ENCODE data around the gene CLIC2. TPM values are rescaled to one million over a fixed set of nuclear protein-coding genes. Genes with fewer than 3 reads are reported as not detected.
"Not testable (repeated sequence)": the region's sequence is repeated elsewhere in the genome, so short reads cannot be mapped to it uniquely, and the experiment has no call there.

The CLIC2 gene
- total and polyA plus RNA-seq, 3 experiments from 2014 or later: 0.21 to 0.80 (median 0.26) TPM

DNA sequence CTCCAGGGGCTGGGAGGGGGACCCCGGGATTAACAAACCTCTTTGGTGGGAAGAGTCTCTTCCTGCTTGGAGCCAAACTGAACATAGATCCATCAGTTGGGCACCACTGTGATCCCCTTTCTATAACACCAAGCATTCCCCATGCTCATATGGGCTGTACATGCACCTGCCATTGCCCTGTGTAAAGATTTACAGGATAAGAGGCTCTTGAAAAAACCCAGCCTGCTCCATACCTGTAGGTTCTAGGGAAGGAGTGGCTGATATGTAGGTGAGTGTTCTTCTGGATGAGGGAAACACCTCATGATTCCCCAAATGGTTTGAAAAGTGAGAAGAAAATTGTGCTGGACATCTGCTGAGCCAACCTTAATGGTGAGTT is 911 bp upstream of the CLIC2 start:
- H3K4me3 ChIP-seq (ENCODE audit: low read length); CTCF ChIA-PET; H3K9me3 Mint-ChIP-seq; H3K36me3 Mint-ChIP-seq; H3K27ac Mint-ChIP-seq; H3K27me3 ChIP-seq (ENCODE audit: insufficient read depth, low read length, poor library complexity, severe bottlenecking); H3K4me3 Mint-ChIP-seq; H3K4me1 ChIP-seq (ENCODE audit: insufficient read depth, low read length); H3K4me1 Mint-ChIP-seq; H3K9me3 ChIP-seq (ENCODE audit: low read length); H3K36me3 ChIP-seq (ENCODE audit: insufficient read depth, low read length); DNase-seq; H3K27me3 Mint-ChIP-seq; POLR2A ChIA-PET; H3K27ac ChIP-seq (ENCODE audit: low read depth, low read length): not testable (repeated sequence)

GRCh38 chrX:155333544-155334100 is 792 bp downstream of the CLIC2 start:
- no peaks in the 10 kb centered on the region for H3K36me3 ChIP-seq (ENCODE audit: insufficient read depth, low read length)
- H3K4me3 ChIP-seq (ENCODE audit: low read length): no peak overlapping the region
- no peak for DNase-seq
- no peaks in the 10 kb centered on the region for H3K9me3 Mint-ChIP-seq
- CTCF ChIA-PET: no interaction called here
- H3K4me3 Mint-ChIP-seq: no peak overlapping the region
- no peaks in the 10 kb centered on the region for H3K27me3 ChIP-seq (ENCODE audit: insufficient read depth, low read length, poor library complexity, severe bottlenecking)
- H3K4me1 ChIP-seq (ENCODE audit: insufficient read depth, low read length): no peaks in the 10 kb centered on the region
- POLR2A ChIA-PET: no interaction called here
- no peaks in the 10 kb centered on the region for H3K4me1 Mint-ChIP-seq
- H3K36me3 Mint-ChIP-seq: no peaks in the 10 kb centered on the region
- peak overlapping the region; percentile 64 for H3K27ac ChIP-seq (ENCODE audit: low read depth, low read length)
- no peak overlapping the region for H3K27ac Mint-ChIP-seq
- no peaks in the 10 kb centered on the region for H3K9me3 ChIP-seq (ENCODE audit: low read length)
- H3K27me3 Mint-ChIP-seq: peaks cover 0 to 4% of the 10 kb centered on the region in 2 donors

DNA sequence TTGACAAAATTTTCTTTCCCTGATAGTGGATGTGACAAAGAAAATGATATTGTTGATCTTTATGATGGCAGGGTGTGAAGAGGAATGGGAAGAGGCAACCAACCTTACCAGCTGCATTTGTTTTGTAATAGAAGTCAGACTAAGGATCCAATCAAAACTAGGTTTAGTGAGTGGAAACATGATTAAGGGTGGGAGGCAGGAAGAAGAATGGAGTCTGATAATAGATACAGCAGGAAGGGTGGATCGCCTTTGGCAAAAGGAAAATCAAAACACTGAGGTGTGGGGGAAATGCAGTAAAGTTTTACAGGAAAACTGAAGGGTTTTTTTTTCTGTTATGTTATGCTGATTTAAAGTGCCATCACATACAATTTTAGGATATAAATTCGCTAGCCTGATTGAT is 3.4 kb downstream of the CLIC2 start:
- Mint-ChIP-seq H3K27ac (no peak overlapping the region), H3K4me1 (no peaks in the 10 kb centered on the region), H3K27me3 (peaks cover 0 to 11% of the 10 kb centered on the region in 2 donors), H3K9me3 (no peaks in the 10 kb centered on the region), H3K36me3 (no peaks in the 10 kb centered on the region), H3K4me3 (no peak overlapping the region)
- H3K27me3 ChIP-seq (ENCODE audit: insufficient read depth, low read length, poor library complexity, severe bottlenecking): no peaks in the 10 kb centered on the region
- POLR2A ChIA-PET: no interaction called here
- no peak overlapping the region for H3K27ac ChIP-seq (ENCODE audit: low read depth, low read length)
- H3K4me1 ChIP-seq (ENCODE audit: insufficient read depth, low read length): no peaks in the 10 kb centered on the region
- no peaks in the 10 kb centered on the region for H3K9me3 ChIP-seq (ENCODE audit: low read length)
- DNase-seq: no peak
- H3K4me3 ChIP-seq (ENCODE audit: low read length): no peak overlapping the region
- no peaks in the 10 kb centered on the region for H3K36me3 ChIP-seq (ENCODE audit: insufficient read depth, low read length)
- CTCF ChIA-PET: no interaction called here

GRCh38 chrX:155329293-155329692 is 5.1 kb downstream of the CLIC2 start:
- Histone ChIP-seq H3K9me3 (ENCODE audit: low read length) (no peaks in the 10 kb centered on the region), H3K27me3 (ENCODE audit: insufficient read depth, low read length, poor library complexity, severe bottlenecking) (no peaks in the 10 kb centered on the region), H3K4me3 (ENCODE audit: low read length) (no peak overlapping the region), H3K27ac (ENCODE audit: low read depth, low read length) (no peak overlapping the region), H3K4me1 (ENCODE audit: insufficient read depth, low read length) (no peaks in the 10 kb centered on the region), H3K36me3 (ENCODE audit: insufficient read depth, low read length) (no peaks in the 10 kb centered on the region)
- Mint-ChIP-seq H3K4me3 (no peak overlapping the region), H3K36me3 (no peaks in the 10 kb centered on the region), H3K27ac (no peak overlapping the region), H3K27me3 (peaks cover 2 to 11% of the 10 kb centered on the region in 2 donors), H3K9me3 (peaks cover 0 to 3% (median 0%) of the 10 kb centered on the region in 5 donors), H3K4me1 (no peaks in the 10 kb centered on the region)
- ChIA-PET CTCF (no interaction called here), POLR2A (no interaction called here)
- no peak for DNase-seq

- H3K9me3 ChIP-seq (ENCODE audit: low read length): no peaks in the 10 kb centered on the region
- DNase-seq: no peak
- H3K4me3 ChIP-seq (ENCODE audit: low read length): no peak overlapping the region
Observed at GRCh38 chrX:155326610-155327009, 7.8 kb downstream of the CLIC2 start.

GRCh38 chrX:155314260-155314659 is 20.2 kb downstream of the CLIC2 start:
- H3K27me3 ChIP-seq (ENCODE audit: insufficient read depth, low read length, poor library complexity, severe bottlenecking): no peaks in the 10 kb centered on the region
- H3K27ac ChIP-seq (ENCODE audit: low read depth, low read length): no peak overlapping the region
- ChIA-PET POLR2A (no interaction called here), CTCF (no interaction called here)
- Mint-ChIP-seq H3K4me1 (no peaks in the 10 kb centered on the region), H3K27ac (peak overlapping the region in 1 of 8 donors; percentile 34), H3K9me3 (peaks cover 0 to 18% (median 12%) of the 10 kb centered on the region in 5 donors), H3K27me3 (peaks cover 12 to 18% of the 10 kb centered on the region in 2 donors), H3K36me3 (peaks cover 0 to 7% (median 2%) of the 10 kb centered on the region in 3 donors), H3K4me3 (no peak overlapping the region)
- no peak for DNase-seq
- H3K36me3 ChIP-seq (ENCODE audit: insufficient read depth, low read length): no peaks in the 10 kb centered on the region
- H3K4me1 ChIP-seq (ENCODE audit: insufficient read depth, low read length): no peaks in the 10 kb centered on the region
- H3K4me3 ChIP-seq (ENCODE audit: low read length): no peak overlapping the region
- no peaks in the 10 kb centered on the region for H3K9me3 ChIP-seq (ENCODE audit: low read length)

More at GRCh38 chrX:155326610-155327009, 7.8 kb downstream of the CLIC2 start:
- Mint-ChIP-seq H3K27me3 (peaks cover 10 to 27% of the 10 kb centered on the region in 2 donors), H3K27ac (no peak overlapping the region), H3K36me3 (peaks cover 0 to 4% (median 0%) of the 10 kb centered on the region in 3 donors), H3K9me3 (peaks cover 0 to 11% (median 8%) of the 10 kb centered on the region in 5 donors), H3K4me1 (no peaks in the 10 kb centered on the region), H3K4me3 (no peak overlapping the region)
- Histone ChIP-seq H3K4me1 (ENCODE audit: insufficient read depth, low read length) (no peaks in the 10 kb centered on the region), H3K27me3 (ENCODE audit: insufficient read depth, low read length, poor library complexity, severe bottlenecking) (no peaks in the 10 kb centered on the region), H3K27ac (ENCODE audit: low read depth, low read length) (no peak overlapping the region), H3K36me3 (ENCODE audit: insufficient read depth, low read length) (no peaks in the 10 kb centered on the region)
- POLR2A ChIA-PET: no interaction called here
- CTCF ChIA-PET: no interaction called here

DNA sequence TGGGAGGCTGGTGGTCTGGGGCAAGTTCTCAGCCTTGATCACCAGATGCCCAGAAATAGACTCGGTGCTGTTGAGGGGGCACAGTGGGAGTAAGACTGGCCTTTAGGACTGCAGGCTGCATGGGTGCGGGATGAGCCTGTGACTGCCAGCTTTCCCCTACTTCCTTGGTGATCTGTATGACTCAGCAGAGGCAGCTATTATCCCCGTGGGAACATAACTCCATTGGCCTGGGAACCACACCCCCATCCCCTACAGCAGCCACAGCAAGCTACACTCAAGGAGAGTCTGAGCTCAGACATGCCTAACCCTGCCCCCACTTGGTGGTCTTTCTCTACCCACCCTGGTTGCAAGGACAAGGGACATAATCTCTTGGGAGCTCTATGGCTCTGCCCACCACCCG is 20.6 kb downstream of the CLIC2 start:
- Histone ChIP-seq H3K9me3 (ENCODE audit: low read length) (no peaks in the 10 kb centered on the region), H3K27ac (ENCODE audit: low read depth, low read length) (no peak overlapping the region), H3K36me3 (ENCODE audit: insufficient read depth, low read length) (no peaks in the 10 kb centered on the region), H3K4me3 (ENCODE audit: low read length) (no peak overlapping the region), H3K4me1 (ENCODE audit: insufficient read depth, low read length) (no peaks in the 10 kb centered on the region), H3K27me3 (ENCODE audit: insufficient read depth, low read length, poor library complexity, severe bottlenecking) (no peaks in the 10 kb centered on the region)
- Mint-ChIP-seq H3K27me3 (peaks cover 12 to 21% of the 10 kb centered on the region in 2 donors), H3K9me3 (peaks cover under 1 to 18% (median 14%) of the 10 kb centered on the region in 5 donors), H3K4me1 (no peaks in the 10 kb centered on the region), H3K27ac (no peak overlapping the region), H3K36me3 (peaks cover 0 to 7% (median 0%) of the 10 kb centered on the region in 3 donors), H3K4me3 (no peak overlapping the region)
- ChIA-PET CTCF (no interaction called here), POLR2A (no interaction called here)
- DNase-seq: no peak

DNA sequence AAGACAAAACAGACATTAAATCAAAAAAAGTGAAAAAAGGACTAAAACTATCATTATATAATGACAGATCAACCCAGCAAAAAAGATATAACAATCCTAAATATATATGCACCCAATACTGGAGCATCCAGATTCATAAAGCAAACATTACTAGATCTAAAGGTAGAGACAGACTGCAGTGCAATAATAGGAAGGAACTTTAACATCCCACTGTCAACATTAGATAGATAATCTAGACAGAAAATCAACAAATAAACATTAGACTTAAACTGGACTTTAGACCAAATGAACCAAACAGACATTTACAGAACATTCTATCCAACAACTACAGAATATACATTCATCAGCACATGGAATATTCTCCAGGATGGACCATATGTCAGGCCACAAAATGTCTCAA is 40.6 kb downstream of the CLIC2 start:
- CTCF ChIA-PET: no interaction called here
- Mint-ChIP-seq H3K27me3 (peaks cover 0 to 4% of the 10 kb centered on the region in 2 donors), H3K36me3 (no peaks in the 10 kb centered on the region), H3K9me3 (peaks cover 0 to 3% (median 0%) of the 10 kb centered on the region in 5 donors), H3K4me1 (no peaks in the 10 kb centered on the region), H3K27ac (no peak overlapping the region), H3K4me3 (no peak overlapping the region)
- Histone ChIP-seq H3K4me3 (ENCODE audit: low read length) (no peak overlapping the region), H3K4me1 (ENCODE audit: insufficient read depth, low read length) (no peaks in the 10 kb centered on the region), H3K36me3 (ENCODE audit: insufficient read depth, low read length) (no peaks in the 10 kb centered on the region), H3K27me3 (ENCODE audit: insufficient read depth, low read length, poor library complexity, severe bottlenecking) (no peaks in the 10 kb centered on the region), H3K27ac (ENCODE audit: low read depth, low read length) (no peak overlapping the region), H3K9me3 (ENCODE audit: low read length) (no peaks in the 10 kb centered on the region)
- POLR2A ChIA-PET: no interaction called here
- DNase-seq: no peak

DNA sequence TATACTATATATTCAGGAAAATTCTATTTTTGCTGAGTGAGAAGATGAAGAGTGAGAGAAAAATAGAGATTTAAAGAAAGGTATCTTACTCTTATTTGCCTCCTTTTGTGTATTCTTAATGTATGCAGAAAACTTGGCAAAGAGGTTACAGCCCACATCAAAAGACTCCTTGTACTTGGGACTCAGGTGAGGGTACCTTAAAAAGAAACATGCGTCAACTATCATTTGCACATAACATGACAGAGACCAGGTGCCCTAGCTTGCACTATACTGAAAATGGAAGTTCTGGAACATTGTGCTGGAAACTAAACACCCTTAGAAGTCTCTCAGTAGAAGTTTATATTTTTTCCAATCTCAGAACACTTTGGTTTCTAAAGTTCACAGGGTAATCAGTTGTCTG is 54.5 kb downstream of the CLIC2 start:
- Histone ChIP-seq H3K9me3 (ENCODE audit: low read length) (no peaks in the 10 kb centered on the region), H3K4me3 (ENCODE audit: low read length) (no peak overlapping the region), H3K36me3 (ENCODE audit: insufficient read depth, low read length) (no peaks in the 10 kb centered on the region), H3K27me3 (ENCODE audit: insufficient read depth, low read length, poor library complexity, severe bottlenecking) (no peaks in the 10 kb centered on the region), H3K27ac (ENCODE audit: low read depth, low read length) (no peak overlapping the region), H3K4me1 (ENCODE audit: insufficient read depth, low read length) (no peaks in the 10 kb centered on the region)
- peak in 1 of 5 donors; percentile 9 for DNase-seq
- H3K27me3 Mint-ChIP-seq: no peaks in the 10 kb centered on the region
- POLR2A ChIA-PET: no interaction called here
- H3K9me3 Mint-ChIP-seq: no peaks in the 10 kb centered on the region
- no peak overlapping the region for H3K4me3 Mint-ChIP-seq
- CTCF ChIA-PET: no interaction called here
- H3K27ac Mint-ChIP-seq: no peak overlapping the region
- H3K4me1 Mint-ChIP-seq: no peaks in the 10 kb centered on the region
- H3K36me3 Mint-ChIP-seq: peaks cover 0 to 4% (median 0%) of the 10 kb centered on the region in 3 donors

Measured in CD8-positive, alpha-beta memory T cell (primary cell).